Activated naive CD4-positive, alpha-beta T cell treated with Interleukin-2 at 50 U/mL for 16 hours (primary cell): ENCODE data around the gene SH3YL1.

Experiments used
- DNase-seq: peaks from one replicate; pipeline ENCODE4 v3.0.0-alpha.2; 2020

SH3YL1 gene, protein sequence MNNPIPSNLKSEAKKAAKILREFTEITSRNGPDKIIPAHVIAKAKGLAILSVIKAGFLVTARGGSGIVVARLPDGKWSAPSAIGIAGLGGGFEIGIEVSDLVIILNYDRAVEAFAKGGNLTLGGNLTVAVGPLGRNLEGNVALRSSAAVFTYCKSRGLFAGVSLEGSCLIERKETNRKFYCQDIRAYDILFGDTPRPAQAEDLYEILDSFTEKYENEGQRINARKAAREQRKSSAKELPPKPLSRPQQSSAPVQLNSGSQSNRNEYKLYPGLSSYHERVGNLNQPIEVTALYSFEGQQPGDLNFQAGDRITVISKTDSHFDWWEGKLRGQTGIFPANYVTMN

DNA sequence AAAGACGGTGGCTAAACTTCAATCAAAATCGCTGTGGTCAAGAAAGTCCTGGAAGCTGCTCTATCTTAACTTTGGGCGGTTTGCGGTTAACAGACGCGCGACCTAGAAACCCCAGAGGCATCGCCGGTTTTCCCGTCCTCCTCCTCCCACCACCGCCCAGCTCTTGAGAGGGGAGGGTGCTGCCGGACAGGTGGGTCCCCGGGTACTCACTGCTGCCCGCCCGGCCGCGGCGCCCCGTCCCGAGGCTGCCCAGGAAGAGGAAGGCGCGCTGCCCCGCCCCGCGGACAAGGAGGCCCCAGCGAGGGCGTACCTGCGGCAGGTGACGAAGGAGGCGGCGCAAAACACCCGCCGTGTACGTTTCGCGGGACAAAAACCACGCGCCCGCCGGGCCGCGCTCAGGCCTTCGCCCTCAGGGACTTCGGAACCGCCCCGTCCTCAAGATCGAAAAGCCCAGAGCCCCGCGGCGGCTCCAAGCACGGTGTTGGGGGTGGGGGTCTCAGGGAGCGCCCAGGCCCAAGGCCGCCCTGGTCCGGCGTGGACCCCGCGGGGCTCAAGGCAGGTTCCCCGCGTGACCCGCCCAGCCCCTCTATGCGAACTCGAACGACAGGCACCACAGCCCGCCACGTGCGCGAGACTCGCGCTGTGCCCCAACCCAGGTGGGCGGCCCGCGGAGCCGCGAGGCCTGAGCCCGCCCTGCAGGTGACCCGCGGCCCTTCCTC lies at the start of gene SH3YL1:
Gene SH3YL1, minus strand, starts transcription at position 259 of the 719 bp plus-strand sequence. Its CDS starts 48 bp downstream, at position 211.
- DNase-seq: peak; percentile 59

DNA sequence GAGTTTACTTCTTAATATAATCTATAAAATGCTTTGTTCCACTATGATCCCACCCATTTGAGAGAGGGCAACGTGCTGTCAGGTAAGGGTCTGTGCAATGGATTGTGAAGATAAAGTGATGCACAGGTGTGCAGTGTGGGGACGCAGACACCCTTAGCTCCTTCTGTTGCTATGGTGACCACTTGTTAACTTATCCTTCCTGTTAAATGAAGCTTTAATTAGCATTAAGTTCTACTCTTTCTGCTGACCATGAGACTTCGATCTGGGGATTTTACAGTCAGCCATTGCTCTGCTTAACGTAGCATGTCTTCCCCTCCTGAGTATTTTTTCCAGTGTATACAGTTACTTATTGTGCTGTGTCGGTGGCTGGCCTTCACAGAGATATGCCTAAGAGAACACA lies 47.2 kb upstream of the SH3YL1 start:
- DNase-seq: no peak

DNA sequence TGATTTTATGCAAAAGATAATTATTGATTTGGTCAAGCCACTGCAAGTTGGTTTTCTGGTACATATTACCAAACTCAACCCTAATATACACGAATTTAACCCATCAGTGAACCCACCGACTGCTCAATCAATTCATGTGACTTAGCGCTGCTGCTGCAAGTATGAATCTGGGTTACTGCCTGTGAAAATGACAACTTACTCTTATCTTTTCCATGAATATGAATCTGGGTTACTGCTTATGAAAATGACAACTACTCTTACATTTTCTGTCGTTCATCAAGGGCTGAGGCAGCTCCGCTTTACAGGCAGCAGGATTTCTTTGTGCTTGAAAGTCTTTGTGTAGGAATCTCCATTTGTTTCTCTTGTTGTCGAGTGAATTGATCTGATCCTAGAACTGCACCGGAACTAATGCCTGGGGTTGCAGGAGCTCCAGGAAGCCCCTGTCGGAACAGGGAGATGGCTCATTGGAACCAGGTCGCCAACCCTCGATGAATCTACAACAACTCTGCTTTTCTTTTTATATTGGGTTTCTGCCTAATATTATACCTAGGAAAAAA lies 46.2 kb upstream of the SH3YL1 start:
- no peak for DNase-seq

DNA sequence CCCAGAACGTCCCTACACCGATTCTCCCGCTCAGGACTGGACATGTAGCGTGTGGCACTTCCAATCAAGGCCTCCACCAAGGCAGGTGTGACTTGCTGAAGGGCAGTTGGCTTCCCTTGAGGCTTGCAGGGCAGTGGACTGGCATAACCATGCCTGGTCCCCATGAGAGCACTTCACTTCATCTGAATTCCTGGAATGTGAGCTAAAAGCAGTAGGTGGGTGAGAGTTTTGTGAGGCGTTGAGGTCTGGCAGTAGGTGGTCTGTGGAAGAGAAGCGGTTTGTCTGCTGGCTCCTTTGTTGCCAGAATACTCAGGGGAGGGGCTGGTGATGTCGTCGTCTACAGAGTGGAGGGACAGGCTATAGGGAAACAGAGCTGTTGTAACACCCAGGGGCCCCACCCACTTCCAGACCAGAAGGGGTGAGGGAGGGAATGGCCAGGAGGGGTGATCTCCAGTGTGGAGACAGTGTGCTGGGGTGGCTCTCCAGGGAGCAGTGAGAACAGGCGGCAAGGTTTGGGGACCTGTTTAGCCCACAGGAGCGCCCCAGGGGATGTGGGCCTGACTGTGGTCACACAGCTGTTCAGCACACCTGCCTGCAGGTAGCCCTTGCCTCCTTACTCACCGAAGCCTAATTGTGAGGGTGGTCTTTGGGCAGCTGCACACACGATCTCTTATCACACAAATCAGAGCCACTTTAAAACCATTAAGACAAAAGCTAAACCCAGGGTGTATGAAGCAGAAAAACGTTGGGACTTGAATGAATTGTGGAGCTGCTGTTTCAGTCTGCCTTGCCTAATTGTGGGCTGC lies 45.5 kb upstream of the SH3YL1 start:
- DNase-seq: no peak

DNA sequence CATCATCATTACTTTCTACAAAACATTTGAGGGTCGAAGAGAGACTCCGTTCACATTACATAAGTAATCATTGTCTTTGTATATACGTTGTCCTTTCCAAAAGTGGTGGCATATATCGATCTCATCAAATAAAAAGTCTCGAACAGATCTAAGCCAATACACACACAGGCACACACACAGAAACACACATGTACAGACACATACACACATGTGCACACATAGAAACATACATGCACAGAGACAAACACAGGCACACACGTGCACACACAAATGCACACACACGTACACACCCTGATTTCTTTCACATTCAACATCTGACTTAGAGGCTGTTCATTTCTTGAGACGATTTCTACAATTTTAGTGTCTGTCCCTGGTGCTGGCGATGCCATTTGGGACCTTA lies 41.5 kb upstream of the SH3YL1 start:
- DNase-seq: no peak

DNA sequence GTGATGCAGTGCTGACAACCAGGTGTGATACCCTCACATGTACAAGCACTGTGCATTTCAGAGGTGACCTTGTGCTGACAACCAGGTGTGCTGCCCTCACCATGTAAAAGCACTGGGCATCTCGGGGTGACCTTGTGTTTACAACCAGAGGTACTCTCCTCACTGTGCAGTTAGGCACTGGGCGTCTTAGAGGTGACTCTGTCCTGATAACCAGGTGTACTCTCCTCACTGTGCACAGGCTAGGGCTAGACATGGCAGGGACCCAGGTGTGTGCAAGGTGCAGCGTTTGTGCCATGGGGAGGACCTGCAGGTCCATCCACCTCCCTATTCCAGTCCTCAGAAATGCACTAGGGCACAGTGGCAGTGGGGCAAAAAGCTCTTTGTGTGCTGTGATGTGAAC lies 32.5 kb upstream of the SH3YL1 start:
- no peak for DNase-seq

DNA sequence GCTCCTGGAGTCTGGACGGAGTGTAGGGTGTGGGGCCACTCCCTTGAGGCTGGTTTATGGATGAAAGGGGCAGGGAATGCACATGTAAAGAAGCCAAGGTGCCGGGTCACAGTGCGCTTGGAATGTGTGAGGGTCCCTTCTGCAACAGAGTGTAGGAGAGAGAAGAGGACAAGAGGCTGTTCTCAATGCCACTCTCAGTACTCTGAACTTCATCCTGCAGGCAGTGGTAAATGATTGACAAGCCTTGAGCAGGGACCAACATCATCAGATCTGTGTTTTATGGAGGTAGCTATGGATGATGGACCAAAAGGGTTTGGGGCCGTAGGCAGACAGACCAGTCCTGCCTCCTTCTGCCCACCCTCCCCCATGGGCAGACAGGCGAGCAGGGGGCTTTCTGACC lies 31.3 kb upstream of the SH3YL1 start:
- DNase-seq: no peak

DNA sequence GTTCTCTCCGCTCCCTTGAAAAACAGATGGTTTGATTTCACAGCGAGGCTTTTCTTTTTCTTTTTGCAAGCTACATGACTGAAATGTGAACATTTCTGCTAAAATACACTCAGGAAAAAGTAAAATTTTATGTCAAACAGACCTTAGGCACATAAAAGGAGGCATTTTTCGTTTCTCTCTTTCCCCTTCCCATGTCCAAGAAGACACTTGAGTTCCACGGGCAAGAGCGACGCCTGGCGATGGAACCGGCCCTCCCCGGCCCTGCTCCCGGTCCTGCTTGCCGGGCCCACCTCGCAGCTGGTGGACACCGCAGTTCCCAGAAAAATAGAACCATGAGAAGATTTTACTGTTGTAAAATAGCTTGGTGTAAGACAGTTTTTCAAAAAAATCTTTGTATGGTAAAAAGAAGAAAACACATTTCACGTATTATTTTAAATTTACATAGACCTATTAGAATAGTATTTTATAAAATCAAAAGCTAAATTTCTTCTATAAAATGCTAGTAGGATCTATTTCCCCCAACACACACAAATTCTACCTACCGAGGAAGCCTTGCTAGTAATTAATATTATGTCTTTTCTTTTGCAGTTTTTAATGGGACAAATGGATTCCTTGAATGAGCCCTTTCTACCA lies 26.4 kb upstream of the SH3YL1 start:
- DNase-seq: peak; percentile 38

DNA sequence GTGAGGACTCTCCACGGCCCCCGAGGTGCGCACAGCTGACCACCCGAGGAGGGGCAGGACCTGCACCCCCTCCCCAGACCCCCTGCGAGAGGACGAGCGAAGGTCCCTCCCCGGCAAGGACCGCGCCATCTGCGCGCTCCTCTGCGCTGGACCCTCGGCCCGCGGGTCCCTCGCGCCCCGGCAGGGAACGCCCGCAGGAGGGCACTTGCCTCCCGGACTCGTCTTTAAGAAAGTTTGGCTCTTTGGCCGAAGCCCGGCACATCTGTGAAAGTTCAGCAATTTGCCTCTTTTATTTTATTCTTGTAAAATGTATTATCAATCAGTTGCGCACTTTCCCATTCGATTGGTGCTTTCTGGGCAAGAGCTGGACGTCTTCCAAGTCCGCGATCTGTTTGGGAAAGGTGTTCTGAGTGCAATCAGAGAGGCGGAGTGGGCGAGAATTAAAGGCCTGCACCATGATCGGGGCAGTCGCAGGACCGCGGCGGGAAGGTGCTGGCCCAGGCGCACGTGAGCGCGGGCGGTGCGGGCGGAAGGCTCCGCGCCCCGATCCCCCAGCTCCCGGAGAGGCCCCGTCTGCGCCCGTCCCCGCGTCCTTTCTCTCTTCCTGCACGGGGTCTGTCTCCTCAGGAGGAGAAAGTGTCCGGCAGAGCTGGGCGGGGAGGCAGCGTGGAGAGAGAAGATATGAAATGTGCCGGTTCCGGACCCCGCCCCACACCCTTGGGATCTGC lies 25.7 kb upstream of the SH3YL1 start:
- no peak for DNase-seq

DNA sequence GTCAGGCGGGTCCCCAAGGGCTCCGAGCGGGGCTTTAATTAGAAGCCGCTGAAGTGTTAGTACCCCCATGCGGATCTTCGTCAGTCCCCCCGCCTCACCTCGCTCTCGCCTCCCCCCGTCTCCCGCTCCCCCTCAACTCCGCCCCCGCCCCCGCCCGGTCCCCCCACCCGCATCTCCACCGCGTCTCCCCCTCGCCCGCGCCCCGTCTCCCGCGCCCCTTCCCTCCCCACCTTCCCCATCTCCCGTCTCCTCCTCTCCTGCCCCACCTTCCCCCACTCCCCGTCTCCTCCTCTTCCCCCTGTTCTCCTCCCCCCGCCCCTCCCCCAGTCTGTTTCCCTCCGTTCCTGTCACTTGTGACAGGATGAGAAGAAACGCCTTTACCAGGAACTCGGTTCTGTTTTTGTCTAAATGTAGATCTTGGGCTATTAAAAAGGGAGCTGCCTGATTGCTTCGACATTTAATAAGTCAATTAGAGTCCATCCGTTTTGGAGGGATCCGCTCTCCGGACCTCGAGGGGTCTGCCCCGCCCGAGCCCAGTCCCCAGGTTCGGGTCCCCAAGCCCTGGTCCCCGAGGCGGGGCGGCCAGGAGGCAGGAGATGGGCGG lies 25.0 kb upstream of the SH3YL1 start:
- DNase-seq: no peak

DNA sequence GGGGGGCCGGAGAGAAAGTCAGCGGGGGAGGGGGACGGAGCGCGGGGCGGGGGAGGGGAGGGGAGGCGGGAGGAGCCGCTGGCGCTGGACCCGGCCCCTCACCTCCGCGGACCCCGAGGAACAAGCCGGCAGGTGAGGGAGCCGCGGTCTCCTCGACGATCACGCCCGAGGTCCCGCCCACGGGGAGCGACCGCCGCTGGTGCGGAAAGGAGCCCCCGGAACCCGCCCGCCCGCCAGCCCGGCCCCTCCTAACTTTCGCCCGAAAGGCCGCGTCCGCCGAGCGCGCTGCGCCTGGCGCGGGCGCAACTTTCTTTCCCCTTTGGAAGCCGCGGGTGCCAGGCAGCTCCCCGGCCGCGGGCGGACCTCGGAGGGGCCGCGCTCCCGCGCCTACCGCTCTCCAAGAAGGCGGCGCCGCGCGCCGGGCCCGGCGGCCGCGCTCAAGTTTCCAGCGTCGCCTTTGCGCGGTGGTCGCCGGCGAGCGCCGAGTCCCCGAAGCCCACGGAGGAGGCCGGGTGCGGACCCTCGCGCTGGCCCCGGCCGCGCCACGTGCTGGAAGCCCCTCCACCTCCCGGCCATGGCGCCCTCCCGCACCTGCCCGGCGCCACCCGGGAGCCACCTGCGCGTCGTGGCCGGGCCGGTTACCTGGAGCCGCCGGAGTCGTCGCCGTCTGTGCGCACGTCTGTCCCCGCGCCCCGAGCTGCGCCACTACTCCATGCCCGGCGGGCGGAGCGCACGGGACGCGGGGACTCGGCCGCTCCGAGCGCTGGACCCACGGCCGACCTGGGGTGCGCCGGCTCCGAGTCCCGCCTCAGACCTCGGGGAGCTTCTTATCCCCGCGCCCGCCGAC lies 24.3 kb upstream of the SH3YL1 start, which contains the start of gene ALKAL2:
Gene ALKAL2, minus strand, starts transcription at position 181 of the 847 bp plus-strand sequence. CDS start 256 bp downstream, outside the sequence.
- DNase-seq: no peak

DNA sequence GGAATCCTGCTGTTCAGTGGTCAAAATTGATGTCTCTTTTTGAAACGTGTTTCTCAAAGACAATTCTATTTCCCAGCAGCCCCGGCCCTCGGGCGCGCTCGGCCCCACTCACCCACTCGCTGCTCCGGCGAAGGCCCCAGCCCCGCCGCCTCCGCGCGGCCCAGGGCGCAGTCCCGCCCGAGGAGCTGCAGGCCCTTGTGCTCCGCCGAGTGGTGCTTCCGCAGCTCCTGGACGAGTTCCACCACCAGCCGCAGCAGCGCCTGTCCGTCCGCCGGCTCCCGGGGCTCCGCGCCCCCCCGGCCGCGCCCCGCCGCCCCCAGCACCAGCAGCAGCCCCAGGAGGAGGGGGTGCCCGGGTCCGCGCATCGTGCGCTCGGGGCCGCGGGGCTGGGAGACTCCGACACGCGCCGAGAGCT lies 23.6 kb upstream of the SH3YL1 start:
- DNase-seq: no peak

DNA sequence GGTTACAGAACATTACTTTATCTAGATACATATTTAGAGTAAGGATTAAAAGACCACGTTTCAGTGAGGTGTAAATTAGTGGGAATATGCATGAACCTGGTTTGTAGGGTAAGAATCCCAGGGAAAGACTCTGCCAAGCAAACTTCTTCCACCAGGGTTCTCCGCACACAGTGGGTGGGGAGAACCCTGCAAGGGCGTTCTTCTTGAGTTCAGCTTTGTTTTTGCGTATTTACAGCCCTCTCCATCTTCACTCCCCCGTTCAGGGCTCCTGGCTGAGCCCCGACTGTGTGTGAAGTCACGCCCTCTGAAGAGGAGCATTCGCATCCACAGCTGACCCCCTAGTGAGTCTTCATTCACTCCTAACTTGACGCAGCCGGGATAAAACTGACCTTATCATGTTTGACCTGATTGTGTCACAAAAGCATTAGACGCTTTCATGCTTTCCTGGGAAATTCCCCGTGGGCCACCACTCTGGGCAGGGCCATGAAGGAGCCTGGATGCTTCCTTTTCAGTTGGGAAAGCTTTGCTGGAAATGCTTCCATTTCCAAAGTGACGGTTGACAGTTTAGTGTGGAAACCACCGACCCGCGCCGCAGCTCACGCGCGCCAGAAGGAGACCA lies 23.1 kb upstream of the SH3YL1 start:
- no peak for DNase-seq

DNA sequence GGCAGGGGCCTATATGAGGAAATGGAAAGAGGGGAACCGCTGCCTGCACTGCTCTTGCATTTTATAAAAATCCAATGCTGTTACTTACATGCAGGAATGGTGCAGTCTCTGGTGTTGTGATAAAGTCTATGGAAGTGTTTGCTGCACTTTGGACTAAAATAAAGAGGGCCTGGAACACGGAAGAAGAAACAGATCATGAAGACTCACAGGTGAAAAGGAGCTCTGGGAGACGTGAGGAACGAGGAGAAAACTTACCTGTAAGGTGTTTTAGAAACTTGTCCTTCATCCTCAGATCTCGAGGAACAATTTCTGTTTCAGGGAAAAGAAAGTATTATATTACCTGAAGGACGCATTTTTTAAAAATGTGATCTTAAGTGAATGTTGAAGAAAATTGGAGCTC lies 22.2 kb upstream of the SH3YL1 start:
- DNase-seq: no peak

DNA sequence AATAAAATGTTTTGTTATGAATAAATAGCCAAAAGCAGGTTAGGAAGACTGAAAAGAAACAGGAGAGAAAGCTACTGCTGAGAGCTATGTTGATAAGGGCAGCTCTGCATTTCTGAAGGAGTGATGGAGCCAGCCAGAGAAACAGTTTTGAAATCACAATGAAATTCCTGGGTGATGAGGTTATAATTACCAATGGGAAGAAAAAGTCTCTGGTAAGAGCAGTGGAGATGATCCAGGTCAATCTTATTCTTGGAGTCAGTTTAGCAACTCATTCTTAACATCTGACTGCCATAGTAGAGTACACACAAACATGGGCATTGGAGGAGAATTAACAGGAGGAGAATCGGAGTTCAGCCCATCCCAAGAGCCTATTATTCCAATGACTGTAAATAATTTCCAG lies 21.7 kb upstream of the SH3YL1 start:
- DNase-seq: no peak

DNA sequence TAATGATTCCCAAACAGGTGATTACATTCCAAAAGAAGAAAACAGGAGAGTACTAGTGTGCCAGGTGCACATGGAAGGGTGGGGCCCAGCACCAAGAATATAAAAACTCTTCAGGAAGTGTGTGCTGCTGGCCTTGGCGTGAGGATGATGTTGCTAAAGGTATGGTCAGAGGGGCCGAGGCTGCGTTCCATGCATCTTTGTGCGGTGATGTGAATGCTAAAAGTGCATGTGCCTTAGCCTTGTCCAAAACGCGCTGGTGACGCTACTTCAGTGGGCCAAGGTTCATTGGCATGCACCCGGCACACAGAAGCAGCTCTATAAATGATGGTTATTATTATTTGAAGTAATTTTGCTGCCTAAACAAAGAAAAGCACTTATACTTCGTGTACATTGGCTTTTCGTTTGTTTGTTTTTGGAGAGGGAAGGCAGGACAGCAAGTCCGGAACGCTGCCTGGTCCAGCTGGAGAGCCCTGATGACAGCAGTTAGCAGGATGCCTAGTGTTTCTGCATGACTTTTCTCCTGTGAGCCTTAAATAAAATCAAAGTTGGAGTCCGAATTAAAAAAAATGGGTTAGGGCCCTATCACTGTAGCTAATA lies 21.2 kb upstream of the SH3YL1 start:
- DNase-seq: no peak

DNA sequence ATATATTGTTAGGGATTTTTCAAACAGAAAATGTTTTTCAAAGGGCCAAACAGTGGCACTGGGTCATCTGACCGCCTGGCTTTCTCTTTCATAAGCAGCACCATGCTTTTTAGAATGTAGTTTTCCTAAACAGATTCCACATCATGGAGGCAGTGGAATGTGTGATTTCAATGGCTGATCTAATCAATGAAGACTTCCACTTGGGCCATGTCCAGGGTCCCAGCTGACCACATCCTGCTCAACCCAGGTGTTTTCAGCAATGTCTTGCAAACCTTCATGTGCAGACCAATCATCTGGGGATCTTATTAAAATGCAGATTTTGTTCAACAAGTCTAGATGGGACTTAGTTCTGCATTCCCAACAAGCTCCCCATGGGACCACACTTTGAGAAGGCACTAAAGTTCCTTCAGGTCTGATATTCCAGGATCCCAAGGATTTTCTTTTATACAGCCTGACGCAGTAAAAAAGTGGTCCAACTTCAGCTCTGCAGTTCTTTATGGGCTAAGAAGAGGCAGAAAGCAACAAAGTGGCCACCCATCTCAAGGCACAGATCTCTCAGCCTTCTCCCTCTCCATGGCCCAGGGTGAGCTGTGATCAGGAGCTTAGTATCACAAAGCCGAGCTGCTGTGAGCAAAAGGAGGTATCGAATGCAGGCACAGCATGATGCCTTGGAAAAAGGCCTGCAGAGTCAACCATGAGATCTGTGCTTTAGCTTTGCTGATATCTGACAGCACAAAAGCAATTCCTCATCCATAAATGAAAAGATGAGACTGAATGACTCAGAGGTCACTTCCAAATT lies 20.4 kb upstream of the SH3YL1 start:
- DNase-seq: no peak

DNA sequence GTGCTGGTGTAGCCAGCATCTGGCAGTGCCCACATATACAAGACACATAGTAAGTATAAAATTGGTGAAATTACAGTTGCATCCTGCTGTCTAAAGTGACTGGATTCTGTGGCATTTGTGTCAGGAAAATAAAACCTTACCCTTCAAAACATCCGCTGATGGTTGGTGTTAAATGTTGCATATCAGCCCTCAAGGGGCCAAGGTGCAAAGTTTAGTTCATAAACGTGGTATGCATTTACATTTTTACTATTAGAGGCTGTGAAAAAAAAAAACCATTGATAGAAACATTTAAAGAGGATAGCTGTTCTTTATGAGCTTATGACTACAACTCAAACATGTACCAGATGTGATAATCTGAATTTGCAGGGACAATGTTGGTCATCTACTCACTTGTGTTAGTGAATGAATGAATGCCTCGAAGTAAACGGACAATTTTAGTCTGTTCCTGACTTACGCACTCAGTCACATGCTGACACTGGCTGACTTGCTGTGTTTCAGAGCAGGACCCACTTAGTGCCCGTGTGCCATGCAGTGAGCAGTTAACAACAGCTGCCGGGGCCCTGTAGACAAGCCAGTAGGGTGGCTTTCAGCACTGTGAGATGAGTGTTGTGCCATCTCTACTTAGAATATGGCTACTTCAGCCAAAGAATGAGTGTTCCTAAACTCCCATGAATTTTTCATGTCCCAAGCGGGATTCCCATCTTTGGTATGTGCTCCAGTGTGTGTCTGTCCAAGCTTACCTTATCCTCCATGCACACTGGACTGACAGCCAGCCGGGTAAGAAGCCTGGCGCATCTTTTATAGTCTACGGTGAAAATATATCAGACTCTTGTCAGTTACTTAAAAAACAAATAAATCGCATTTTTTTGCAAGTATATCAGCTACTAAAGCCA lies 18.8 kb upstream of the SH3YL1 start:
- DNase-seq: no peak
